Mesenchymal stem cell (in vitro differentiated cells and primary cell): ENCODE measurements around the gene CCDC184.
A peak's percentile ranks its signal among the peaks of the same experiment; 100 is the strongest.

Experiments
- DNase-seq: peaks from one replicate; pipeline ENCODE4 v3.0.0-alpha.2; 2013
- H2AFZ ChIP-seq: one replicate; pipeline ENCODE4 v1.6.1; 2013; ENCODE audit warnings: low read depth, mild to moderate bottlenecking, control low read depth, inconsistent platforms, low read length, moderate library complexity
- H2AK5ac ChIP-seq: 2 replicates; pipeline ENCODE4 v1.6.1; 2013; ENCODE audit warnings: low read length, moderate library complexity, mild to moderate bottlenecking, inconsistent platforms; ENCODE audit not compliant: severe bottlenecking
- H2BK120ac ChIP-seq: one replicate; pipeline ENCODE4 v1.6.1; 2013; ENCODE audit warnings: low read depth, mild to moderate bottlenecking, inconsistent platforms, low read length, moderate library complexity
- H2BK12ac ChIP-seq, 2 experiments: one replicate each; pipeline ENCODE4 v1.6.1; 2013; ENCODE audit warnings: inconsistent platforms in 2 of 2, low read length in 2 of 2, mild to moderate bottlenecking in 2 of 2, moderate library complexity in 2 of 2, control low read depth in 1 of 2
- H2BK15ac ChIP-seq: one replicate; pipeline ENCODE4 v1.6.1; 2013; ENCODE audit warnings: mild to moderate bottlenecking, low read depth, inconsistent platforms; ENCODE audit not compliant: poor library complexity, severe bottlenecking
- H2BK5ac ChIP-seq: 2 replicates; pipeline ENCODE4 v1.6.1; 2013; ENCODE audit warnings: low read depth, mild to moderate bottlenecking, low read length, control low read depth, inconsistent platforms; ENCODE audit not compliant: poor library complexity, severe bottlenecking
- H3K14ac ChIP-seq, 2 experiments: one replicate each; pipeline ENCODE4 v1.6.1; 2013; ENCODE audit warnings: inconsistent platforms in 2 of 2, low read length in 2 of 2, control low read depth in 1 of 2, mild to moderate bottlenecking in 1 of 2, moderate library complexity in 1 of 2
- H3K18ac ChIP-seq, 2 experiments: one replicate each; pipeline ENCODE4 v1.6.1; 2013; ENCODE audit warnings: inconsistent platforms in 2 of 2, low read length in 2 of 2, control low read depth in 1 of 2, low read depth in 1 of 2, mild to moderate bottlenecking in 1 of 2
- H3K23ac ChIP-seq, 2 experiments: one replicate each; pipeline ENCODE4 v1.6.1; 2013; ENCODE audit warnings: inconsistent platforms in 2 of 2, low read length in 2 of 2, mild to moderate bottlenecking in 2 of 2, moderate library complexity in 2 of 2, control low read depth in 1 of 2
- H3K27ac ChIP-seq: 2 replicates; pipeline ENCODE4 v1.5.1; 2013; ENCODE audit warnings: mild to moderate bottlenecking, moderate library complexity, low read length, control low read depth, inconsistent platforms; ENCODE audit not compliant: poor library complexity, severe bottlenecking
- H3K27me3 ChIP-seq, 2 experiments: 2 replicates each; pipeline versions ENCODE4 v1.6.1 to v1.7.0; 2013; ENCODE audit warnings: low read length in 2 of 2, mild to moderate bottlenecking in 2 of 2, moderate library complexity in 2 of 2, control low read depth in 1 of 2, inconsistent platforms in 1 of 2; ENCODE audit not compliant: control insufficient read depth in 1 of 2, insufficient read depth in 1 of 2
- H3K36me3 ChIP-seq, 2 experiments: 2 replicates each; pipeline versions ENCODE4 v1.6.1 to v1.7.0; 2013; ENCODE audit warnings: low read length in 2 of 2, control low read depth in 1 of 2, inconsistent platforms in 1 of 2, low read depth in 1 of 2, mild to moderate bottlenecking in 1 of 2; ENCODE audit not compliant: insufficient read depth in 2 of 2, control insufficient read depth in 1 of 2
- H3K4ac ChIP-seq, 2 experiments: one replicate each; pipeline ENCODE4 v1.6.1; 2013; ENCODE audit warnings: inconsistent platforms in 2 of 2, low read length in 2 of 2, mild to moderate bottlenecking in 2 of 2, moderate library complexity in 2 of 2, control low read depth in 1 of 2, low read depth in 1 of 2
- H3K4me1 ChIP-seq: 2 replicates; pipeline ENCODE4 v1.6.1; 2013; ENCODE audit warnings: low read depth, low read length, control low read depth; ENCODE audit not compliant: control insufficient read depth, insufficient read depth
- H3K4me2 ChIP-seq: 2 replicates; pipeline ENCODE4 v1.6.1; 2013; ENCODE audit warnings: low read length, mild to moderate bottlenecking, inconsistent platforms; ENCODE audit not compliant: poor library complexity, severe bottlenecking
- H3K4me3 ChIP-seq, 2 experiments: 2 replicates each; pipeline versions ENCODE4 v1.5.1 to v1.7.0; 2013; ENCODE audit warnings: low read length in 2 of 2, mild to moderate bottlenecking in 2 of 2, control low read depth in 1 of 2, low read depth in 1 of 2; ENCODE audit not compliant: insufficient read depth in 1 of 2
- H3K79me1 ChIP-seq: replicated peaks from 2 replicates; pipeline ENCODE4 v1.6.1; 2013; ENCODE audit warnings: mild to moderate bottlenecking, control low read depth, low read length, inconsistent platforms; ENCODE audit not compliant: poor library complexity, severe bottlenecking
- H3K9ac ChIP-seq: 2 replicates; pipeline ENCODE4 v1.7.0; 2013; ENCODE audit warnings: mild to moderate bottlenecking, low read length, moderate library complexity
- H3K9me3 ChIP-seq: 2 replicates; pipeline ENCODE4 v1.7.0; 2013; ENCODE audit warnings: mild to moderate bottlenecking, low read length; ENCODE audit not compliant: control insufficient read depth
- H4K8ac ChIP-seq: one replicate; pipeline ENCODE4 v1.6.1; 2013; ENCODE audit warnings: inconsistent platforms, mild to moderate bottlenecking, low read length, moderate library complexity
- H4K91ac ChIP-seq: one replicate; pipeline ENCODE4 v1.6.1; 2013; ENCODE audit warnings: mild to moderate bottlenecking, low read length, inconsistent platforms
- WGBS: methylation state at CpG from one replicate; pipeline ENCODE4 v1.1.7; 2013; ENCODE audit warnings: mixed read lengths; 5-methylcytosine and 5-hydroxymethylcytosine counted together

Gene CCDC184

DNA sequence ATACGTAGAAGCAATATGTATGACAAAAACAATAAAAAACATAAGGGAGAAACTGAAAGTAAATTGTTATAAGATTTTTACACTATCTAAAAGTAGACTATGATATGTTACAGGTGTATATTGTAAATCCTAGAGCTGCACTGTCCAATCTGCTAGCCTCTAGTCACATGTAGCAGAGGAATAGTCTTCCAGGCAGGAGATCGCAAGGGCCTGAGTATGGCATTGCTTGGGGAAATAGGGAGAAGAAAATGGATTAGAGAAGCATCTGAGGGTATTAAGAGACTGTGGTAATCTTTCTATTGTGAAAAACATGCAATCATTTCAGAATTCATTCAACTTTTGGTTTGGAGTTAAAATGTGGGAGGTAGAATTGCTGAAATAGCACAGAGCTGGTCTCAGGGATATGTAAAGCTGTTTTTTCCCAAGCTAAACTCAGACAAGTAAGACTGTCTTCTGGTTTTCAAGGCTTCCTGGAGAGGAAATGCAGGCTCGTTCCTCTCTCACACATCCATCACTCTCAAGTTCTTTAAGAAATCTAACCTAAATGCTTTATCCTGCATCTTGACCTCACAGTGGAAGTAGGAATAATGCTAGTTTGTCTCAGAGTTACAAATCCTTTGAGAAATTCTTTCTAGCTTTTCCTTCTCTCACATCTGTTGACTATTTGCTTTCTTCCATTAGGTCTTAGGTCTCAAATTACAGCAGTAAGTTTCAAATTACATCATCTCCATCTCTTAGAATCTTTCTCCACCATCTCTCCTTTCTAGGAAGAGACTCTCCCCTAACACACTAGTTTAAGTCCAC is 7.6 kb upstream of the CCDC184 start:
- H2BK5ac ChIP-seq, result no peak overlapping the region
- H3K4me2 ChIP-seq, result no peak overlapping the region
- H3K14ac ChIP-seq, result no peak overlapping the region
- no peak overlapping the region for H3K4ac ChIP-seq
- no peak overlapping the region for H2BK12ac ChIP-seq
- no peak overlapping the region for H2AK5ac ChIP-seq
- no peaks in the 10 kb centered on the region for H3K36me3 ChIP-seq
- H3K79me1 ChIP-seq, result no peaks in the 10 kb centered on the region
- H3K18ac ChIP-seq, result no peak overlapping the region
- H2BK15ac ChIP-seq, result no peak overlapping the region
- no peaks in the 10 kb centered on the region for H3K9me3 ChIP-seq
- H2AFZ ChIP-seq, result no peak overlapping the region
- H3K4me1 ChIP-seq, result no peaks in the 10 kb centered on the region
- no peak for DNase-seq
- no peak overlapping the region for H3K23ac ChIP-seq
- WGBS, result 42% methylated on average over 2 of the region's 3 CpGs
- H2BK120ac ChIP-seq, result no peak overlapping the region
- H3K4me3 ChIP-seq, result no peak overlapping the region
- peaks cover 41 to 43% of the 10 kb centered on the region in 2 experiments for H3K27me3 ChIP-seq
- H3K9ac ChIP-seq, result peak overlapping the region; percentile 19
- H4K8ac ChIP-seq, result no peak overlapping the region
- no peak overlapping the region for H4K91ac ChIP-seq
- no peak overlapping the region for H3K27ac ChIP-seq

DNA sequence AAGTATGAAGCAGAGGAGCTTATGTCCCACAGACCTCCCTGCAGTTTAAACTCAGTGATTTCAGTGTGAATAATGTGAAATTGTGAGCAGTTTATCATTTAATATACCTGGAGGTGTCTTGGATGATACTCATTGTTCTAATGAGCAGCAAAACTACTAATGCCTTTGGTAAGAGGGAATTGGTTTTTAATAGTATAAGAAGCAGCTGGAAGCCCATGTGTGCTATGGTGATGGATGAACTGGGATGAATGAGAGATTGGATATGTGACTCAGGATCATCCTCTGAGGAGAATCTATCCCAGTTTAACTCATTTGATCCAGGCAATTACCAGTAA is 7.1 kb upstream of the CCDC184 start:
- H3K36me3 ChIP-seq, result no peaks in the 10 kb centered on the region
- no peak overlapping the region for H3K4ac ChIP-seq
- no peak overlapping the region for H3K4me2 ChIP-seq
- H3K27me3 ChIP-seq, result peaks cover 46 to 49% of the 10 kb centered on the region in 2 experiments
- H4K8ac ChIP-seq, result no peak overlapping the region
- H3K79me1 ChIP-seq, result no peaks in the 10 kb centered on the region
- no peak overlapping the region for H2BK5ac ChIP-seq
- no peak overlapping the region for H4K91ac ChIP-seq
- no peak overlapping the region for H3K9ac ChIP-seq
- no peak overlapping the region for H3K27ac ChIP-seq
- H2AFZ ChIP-seq, result no peak overlapping the region
- H3K4me3 ChIP-seq, result no peak overlapping the region
- DNase-seq, result no peak
- no peaks in the 10 kb centered on the region for H3K4me1 ChIP-seq
- no peak overlapping the region for H3K23ac ChIP-seq
- H2AK5ac ChIP-seq, result no peak overlapping the region
- H3K14ac ChIP-seq, result no peak overlapping the region
- no peak overlapping the region for H2BK15ac ChIP-seq
- H2BK12ac ChIP-seq, result no peak overlapping the region
- H2BK120ac ChIP-seq, result no peak overlapping the region
- no peak overlapping the region for H3K18ac ChIP-seq
- H3K9me3 ChIP-seq, result no peaks in the 10 kb centered on the region

DNA sequence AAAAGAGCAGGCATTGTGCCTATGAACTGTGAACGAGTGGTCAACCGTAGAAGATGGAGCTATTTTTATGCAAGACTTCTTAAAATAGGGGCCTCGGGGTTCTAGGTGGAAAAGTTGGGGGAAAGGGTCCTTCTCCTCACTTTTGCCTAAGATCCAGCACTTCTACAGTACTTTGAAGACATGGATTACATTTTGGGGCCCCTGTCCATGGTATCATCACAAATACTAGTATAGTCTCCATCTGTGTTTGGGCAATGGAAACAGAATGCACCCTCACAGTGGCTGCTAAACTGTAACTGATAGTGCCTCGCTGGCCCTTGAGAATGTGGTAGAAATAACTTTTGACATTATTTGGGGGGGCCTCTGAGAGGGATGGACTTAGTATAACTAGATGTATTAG is 5.5 kb upstream of the CCDC184 start:
- H3K27ac ChIP-seq, result no peak overlapping the region
- H3K27me3 ChIP-seq, result peaks cover 52 to 62% of the 10 kb centered on the region in 2 experiments
- no peak overlapping the region for H4K91ac ChIP-seq
- no peak overlapping the region for H3K9ac ChIP-seq
- peaks cover under 1% of the 10 kb centered on the region for H3K4me1 ChIP-seq
- no peak for DNase-seq
- no peak overlapping the region for H3K4me2 ChIP-seq
- no peak overlapping the region for H3K23ac ChIP-seq
- 58% methylated on average over 4 of the region's 4 CpGs for WGBS
- no peak overlapping the region for H3K14ac ChIP-seq
- no peak overlapping the region for H2AK5ac ChIP-seq
- H3K4me3 ChIP-seq, result no peak overlapping the region
- H2AFZ ChIP-seq, result no peak overlapping the region
- no peak overlapping the region for H2BK15ac ChIP-seq
- H2BK5ac ChIP-seq, result no peak overlapping the region
- no peaks in the 10 kb centered on the region for H3K9me3 ChIP-seq
- no peak overlapping the region for H4K8ac ChIP-seq
- H2BK120ac ChIP-seq, result no peak overlapping the region
- no peak overlapping the region for H3K18ac ChIP-seq
- no peak overlapping the region for H3K4ac ChIP-seq
- no peaks in the 10 kb centered on the region for H3K79me1 ChIP-seq
- no peak overlapping the region for H2BK12ac ChIP-seq
- no peaks in the 10 kb centered on the region for H3K36me3 ChIP-seq

DNA sequence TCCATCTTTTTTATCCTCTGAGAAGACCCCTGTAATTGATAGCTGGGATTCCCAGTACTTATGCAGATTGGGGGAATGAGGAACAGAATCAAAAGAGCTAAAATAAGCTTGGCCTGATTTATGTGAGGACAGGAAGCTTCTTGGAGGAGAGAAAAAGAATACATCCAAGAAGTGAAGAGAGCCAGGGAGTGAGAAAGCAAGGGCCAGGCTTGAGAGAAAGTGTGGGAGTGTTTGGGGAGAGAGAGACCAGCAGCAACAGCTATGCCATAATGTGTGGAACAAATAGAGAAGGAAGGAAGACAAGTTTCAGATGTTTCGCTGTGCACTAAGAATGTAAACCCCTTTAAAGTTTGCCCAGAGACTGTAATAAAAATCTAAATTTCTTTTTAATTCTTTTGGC is 4.0 kb upstream of the CCDC184 start:
- Histone ChIP-seq H2BK120ac (no peak overlapping the region), H3K4me3 (no peak overlapping the region), H3K4me2 (no peak overlapping the region), H3K27me3 (peaks cover 62 to 72% of the 10 kb centered on the region in 2 experiments), H3K4me1 (peaks cover 12% of the 10 kb centered on the region), H4K8ac (no peak overlapping the region), H3K4ac (no peak overlapping the region), H2BK12ac (no peak overlapping the region), H2BK5ac (no peak overlapping the region), H3K18ac (no peak overlapping the region), H2AK5ac (no peak overlapping the region), H2AFZ (no peak overlapping the region), H2BK15ac (no peak overlapping the region), H3K14ac (no peak overlapping the region), H3K79me1 (no peaks in the 10 kb centered on the region), H3K36me3 (no peaks in the 10 kb centered on the region), H3K9ac (no peak overlapping the region), H3K27ac (no peak overlapping the region), H4K91ac (no peak overlapping the region), H3K23ac (no peak overlapping the region), H3K9me3 (no peaks in the 10 kb centered on the region)
- 100% methylated on average over 1 of the region's 1 CpG for WGBS
- DNase-seq, result no peak
